Hepatocyte (in vitro differentiated cells): ENCODE data around the gene ASTN2. TPM values are rescaled to one million over a fixed set of nuclear protein-coding genes. Genes with fewer than 3 reads are reported as not detected.

ENCODE experiments used
- DNase-seq: peaks from one replicate; pipeline ENCODE4 v3.0.0-alpha.2; 2016; ENCODE audit warnings: low spot score
- H2AFZ ChIP-seq: fragments of 200-600 bp; sonication (generic); 2 replicates; pipeline ENCODE4 v1.6.0; 2016; ENCODE audit warnings: antibody characterized with exemption, mild to moderate bottlenecking
- H3K27ac ChIP-seq: fragments of 200-600 bp; sonication (generic); 2 replicates; pipeline ENCODE4 v1.5.1; 2016; ENCODE audit warnings: mild to moderate bottlenecking
- H3K27me3 ChIP-seq: fragments of 200-600 bp; sonication (generic); 2 replicates; pipeline ENCODE4 v1.6.1; 2016
- H3K36me3 ChIP-seq: fragments of 200-600 bp; sonication (generic); replicated peaks from 2 replicates; pipeline ENCODE4 v1.5.1; 2016; ENCODE audit warnings: low read depth; ENCODE audit not compliant: insufficient read depth
- H3K4me1 ChIP-seq: fragments of 200-600 bp; sonication (generic); 2 replicates; pipeline ENCODE4 v1.5.1; 2016; ENCODE audit warnings: mild to moderate bottlenecking, moderate library complexity; ENCODE audit not compliant: insufficient read depth
- H3K4me2 ChIP-seq: fragments of 200-600 bp; sonication (generic); 2 replicates; pipeline ENCODE4 v1.6.0; 2016
- H3K4me3 ChIP-seq: fragments of 200-600 bp; sonication (generic); 2 replicates; pipeline ENCODE4 v1.5.1; 2016; ENCODE audit warnings: mild to moderate bottlenecking
- H3K79me2 ChIP-seq: fragments of 200-600 bp; sonication (generic); 2 replicates; pipeline ENCODE4 v1.6.0; 2017; ENCODE audit warnings: mild to moderate bottlenecking
- H3K9me2 ChIP-seq: fragments of 200-600 bp; sonication (generic); replicated peaks from 2 replicates; pipeline ENCODE4 v1.6.0; 2017; ENCODE audit warnings: mild to moderate bottlenecking; ENCODE audit not compliant: insufficient read depth
- H3K9me3 ChIP-seq: fragments of 200-600 bp; sonication (generic); 2 replicates; pipeline ENCODE4 v1.5.1; 2016; ENCODE audit warnings: low read depth, mild to moderate bottlenecking
- H4K20me1 ChIP-seq: fragments of 200-600 bp; sonication (generic); 2 replicates; pipeline ENCODE4 v1.6.0; 2016; ENCODE audit warnings: mild to moderate bottlenecking; ENCODE audit not compliant: insufficient read depth, poor library complexity, severe bottlenecking
- CTCF ChIP-seq: fragments of 200-600 bp; sonication (generic); IDR thresholded peaks from 2 replicates; pipeline ENCODE4 v1.5.1; 2016; ENCODE audit warnings: antibody characterized with exemption, mild to moderate bottlenecking; ENCODE audit not compliant: poor library complexity
- EZH2 ChIP-seq: fragments of 200-600 bp; sonication (generic); IDR thresholded peaks from 2 replicates; pipeline ENCODE4 v1.6.1; 2016; ENCODE audit warnings: antibody characterized with exemption, mild to moderate bottlenecking, borderline replicate concordance
- EZH2phosphoT487 ChIP-seq: fragments of 200-600 bp; sonication (generic); IDR thresholded peaks from one replicate; pipeline ENCODE4 v1.6.1; 2018; ENCODE audit warnings: antibody characterized with exemption, mild to moderate bottlenecking, low read depth, moderate library complexity; ENCODE audit not compliant: unreplicated experiment, severe bottlenecking
- WGBS: methylation state at CpG from one replicate; pipeline ENCODE4 v1.1.6; 2016; ENCODE audit warnings: low lambda C conversion rate; ENCODE audit errors: missing lambda C conversion rate; 5-methylcytosine and 5-hydroxymethylcytosine counted together
- polyA plus RNA-seq: library from polyadenylated mRNA; unstranded; fragments of >200 nt; fragmentation: Nextera tagmentation; extraction: Ambion mirVana; gene quantifications from 2 replicates; pipeline ENCODE4 v1.2.1, GENCODE V29; 2016
- total RNA-seq: library from RNA; depleted of rRNA; stranded (reverse); fragments of >200 nt; gene quantifications from 2 replicates; pipeline ENCODE4 v1.2.3, GENCODE V29; 2014

Gene ASTN2
- total and polyA plus RNA-seq, 2 experiments from 2014 or later: 6.4 to 8.4 TPM

- Histone ChIP-seq H3K9me2 (no peaks in the 10 kb centered on the region), H3K79me2 (no peaks in the 10 kb centered on the region), H4K20me1 (no peaks in the 10 kb centered on the region), H3K4me2 (no peak overlapping the region), H3K27me3 (no peaks in the 10 kb centered on the region), H2AFZ (no peak overlapping the region), H3K9me3 (no peaks in the 10 kb centered on the region), H3K4me1 (no peaks in the 10 kb centered on the region), H3K36me3 (no peaks in the 10 kb centered on the region), H3K27ac (no peak overlapping the region), H3K4me3 (no peak overlapping the region)
- 89% methylated on average over 1 of the region's 1 CpG for WGBS
- DNase-seq: no peak
- TF ChIP-seq CTCF (no peak), EZH2 (no peak), EZH2phosphoT487 (no peak)
Observed at GRCh38 chr9:117239428-117239827, 175.4 kb downstream of the ASTN2 start.

- Histone ChIP-seq H3K4me2 (no peak overlapping the region), H3K9me3 (no peaks in the 10 kb centered on the region), H3K4me3 (no peak overlapping the region), H3K4me1 (no peaks in the 10 kb centered on the region), H3K9me2 (no peaks in the 10 kb centered on the region), H3K79me2 (no peaks in the 10 kb centered on the region), H3K27ac (no peak overlapping the region), H4K20me1 (no peaks in the 10 kb centered on the region), H3K36me3 (no peaks in the 10 kb centered on the region), H2AFZ (no peak overlapping the region), H3K27me3 (no peaks in the 10 kb centered on the region)
- 81% methylated on average over 6 of the region's 6 CpGs for WGBS
- no peak for DNase-seq
- TF ChIP-seq CTCF (no peak), EZH2phosphoT487 (no peak), EZH2 (no peak)
Observed at GRCh38 chr9:117234103-117234502, 180.8 kb downstream of the ASTN2 start.

GRCh38 chr9:117233016-117233415, 181.8 kb downstream of the ASTN2 start:
- H3K4me2 ChIP-seq: no peak overlapping the region
- no peaks in the 10 kb centered on the region for H3K36me3 ChIP-seq
- H3K4me1 ChIP-seq: no peaks in the 10 kb centered on the region
- no peaks in the 10 kb centered on the region for H3K79me2 ChIP-seq
- no peaks in the 10 kb centered on the region for H4K20me1 ChIP-seq
- WGBS: 77% methylated on average over 4 of the region's 4 CpGs
- H3K27ac ChIP-seq: no peak overlapping the region
- no peaks in the 10 kb centered on the region for H3K9me2 ChIP-seq
- DNase-seq: no peak
- H3K4me3 ChIP-seq: no peak overlapping the region
- H3K27me3 ChIP-seq: no peaks in the 10 kb centered on the region
- H2AFZ ChIP-seq: no peak overlapping the region
- H3K9me3 ChIP-seq: no peaks in the 10 kb centered on the region
- no peak for TF ChIP-seq EZH2phosphoT487
- no peak for TF ChIP-seq CTCF
- TF ChIP-seq EZH2: no peak

DNA sequence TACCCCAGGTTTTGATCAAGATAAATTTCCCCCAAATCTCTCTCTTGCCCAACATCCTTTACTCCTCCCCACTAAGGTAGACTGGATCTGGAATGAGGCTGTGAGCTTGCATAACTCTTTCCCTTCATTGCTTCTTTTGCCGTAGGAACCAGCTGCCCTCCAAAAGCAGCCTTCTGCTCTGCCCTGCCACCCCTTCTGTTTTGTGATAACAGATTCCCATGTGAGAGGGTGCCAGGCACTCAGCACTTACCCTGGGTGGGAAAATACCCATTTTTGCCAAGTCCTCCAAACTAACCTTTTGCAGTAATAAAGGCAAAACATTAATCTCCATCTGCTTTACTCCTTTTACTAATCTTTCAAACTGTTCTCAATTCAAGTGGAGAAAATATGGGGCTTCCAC, 182.6 kb downstream of the ASTN2 start:
- Histone ChIP-seq H3K9me2 (no peaks in the 10 kb centered on the region), H3K27ac (no peak overlapping the region), H3K79me2 (no peaks in the 10 kb centered on the region), H3K36me3 (no peaks in the 10 kb centered on the region), H3K4me1 (no peaks in the 10 kb centered on the region), H3K27me3 (no peaks in the 10 kb centered on the region), H3K4me2 (no peak overlapping the region), H2AFZ (no peak overlapping the region), H4K20me1 (no peaks in the 10 kb centered on the region), H3K4me3 (no peak overlapping the region), H3K9me3 (no peaks in the 10 kb centered on the region)
- no peak for TF ChIP-seq CTCF
- 82% methylated on average over 1 of the region's 1 CpG for WGBS
- no peak for DNase-seq
